Measurements from ENCODE around the gene RNF207.

Gene RNF207

DNA sequence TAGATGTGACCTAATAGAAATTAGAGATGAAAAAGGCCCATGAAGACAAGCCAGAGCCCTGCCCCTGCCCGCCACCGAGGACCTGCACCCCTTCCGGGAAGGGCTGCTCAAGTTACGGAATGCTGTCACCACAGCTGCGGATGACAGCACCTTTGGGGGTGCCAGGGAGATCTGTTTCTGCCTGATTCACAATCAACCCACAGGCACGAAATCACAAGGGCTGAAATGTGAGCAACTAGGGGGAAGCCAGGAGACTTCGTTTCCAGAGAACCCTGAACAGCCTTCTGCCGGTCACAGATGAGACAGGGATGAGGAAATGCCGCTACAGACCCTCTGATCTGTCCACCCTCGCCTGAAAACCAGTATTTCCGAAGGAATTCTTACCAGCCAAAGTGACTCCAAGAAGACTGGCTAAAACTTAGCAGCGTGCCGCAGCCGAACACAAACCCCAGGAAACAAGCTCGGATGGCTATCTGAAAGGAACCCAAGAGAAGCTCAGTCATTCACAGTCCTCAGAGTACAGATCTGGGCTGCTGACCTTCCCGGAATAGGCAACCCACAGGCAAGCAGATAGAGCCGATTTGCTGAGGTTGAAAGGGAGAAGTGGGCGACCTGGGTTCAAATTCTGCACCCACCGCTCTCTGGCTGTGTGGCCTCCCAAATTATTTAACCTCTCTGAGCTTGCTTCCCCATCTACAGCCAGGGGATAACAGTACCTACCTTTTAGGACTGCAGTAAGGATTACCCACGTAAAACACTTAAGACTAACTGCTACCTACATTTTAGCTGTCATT lies 28.8 kb downstream of the RNF207 start:
- TF ChIP-seq CTCF (conservative IDR thresholded peaks at IDR 0.05; ENCODE audit: control insufficient read depth, insufficient read depth, low read depth, low read length) = no peak
- peak; percentile 24 for DNase-seq (ENCODE audit: low read depth)
- H3K4me3 ChIP-seq (ENCODE audit: control insufficient read depth, low read depth, low read length) = peak overlapping the region; percentile 80

DNA sequence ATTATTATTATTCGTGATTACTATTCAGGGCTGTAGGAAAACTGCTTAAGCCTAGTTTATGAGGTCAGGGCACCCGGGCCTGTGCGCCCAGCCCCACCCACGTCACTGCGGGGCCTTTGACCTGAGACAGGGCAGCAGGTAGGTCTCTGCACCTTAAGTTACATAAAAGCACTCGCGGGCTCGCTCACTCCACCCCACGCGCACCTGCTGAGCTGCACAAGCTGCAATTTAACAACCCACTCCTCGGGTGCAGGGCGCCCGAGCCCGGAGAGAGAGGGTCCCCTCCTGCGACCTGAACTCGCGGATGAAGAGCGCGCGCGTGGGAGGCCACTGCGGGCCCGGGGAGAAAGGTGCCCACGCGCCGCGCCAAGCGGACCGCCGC lies 29.4 kb downstream of the RNF207 start:
- H3K4me3 ChIP-seq (ENCODE audit: control insufficient read depth, low read depth, low read length) = peak overlapping the region; percentile 80
- no peak for TF ChIP-seq CTCF (conservative IDR thresholded peaks at IDR 0.05; ENCODE audit: control insufficient read depth, insufficient read depth, low read depth, low read length)
- DNase-seq (ENCODE audit: low read depth) = no peak

DNA sequence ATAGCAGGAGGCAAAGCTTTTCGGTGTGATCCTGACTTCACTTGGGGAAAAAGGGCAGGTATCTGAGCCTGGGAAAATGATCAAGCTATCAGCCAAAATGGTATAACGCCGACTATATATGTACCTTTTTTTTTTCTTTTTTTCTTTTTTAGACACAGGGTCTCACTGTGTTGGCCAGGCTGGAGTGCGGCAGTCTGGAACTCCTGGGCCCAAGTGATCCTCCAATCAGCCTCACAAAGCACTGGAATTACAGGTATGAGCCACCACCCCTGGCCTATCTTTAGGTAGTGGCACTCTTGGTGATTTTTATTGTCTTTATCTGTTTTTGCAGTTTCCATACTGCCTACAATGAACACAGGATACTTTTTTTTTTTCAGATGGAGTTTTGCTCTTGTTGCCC lies 31.2 kb downstream of the RNF207 start:
- no peak overlapping the region for H3K4me3 ChIP-seq (ENCODE audit: control insufficient read depth, low read depth, low read length)
- DNase-seq (ENCODE audit: low read depth) = no peak
- no peak for TF ChIP-seq CTCF (conservative IDR thresholded peaks at IDR 0.05; ENCODE audit: control insufficient read depth, insufficient read depth, low read depth, low read length)

GRCh38 chr1:6239213-6239752 lies 33.4 kb downstream of the RNF207 start:
- no peak for DNase-seq (ENCODE audit: low read depth)
- no peak overlapping the region for H3K4me3 ChIP-seq (ENCODE audit: control insufficient read depth, low read depth, low read length)
- no peak for TF ChIP-seq CTCF (conservative IDR thresholded peaks at IDR 0.05; ENCODE audit: control insufficient read depth, insufficient read depth, low read depth, low read length)

DNA sequence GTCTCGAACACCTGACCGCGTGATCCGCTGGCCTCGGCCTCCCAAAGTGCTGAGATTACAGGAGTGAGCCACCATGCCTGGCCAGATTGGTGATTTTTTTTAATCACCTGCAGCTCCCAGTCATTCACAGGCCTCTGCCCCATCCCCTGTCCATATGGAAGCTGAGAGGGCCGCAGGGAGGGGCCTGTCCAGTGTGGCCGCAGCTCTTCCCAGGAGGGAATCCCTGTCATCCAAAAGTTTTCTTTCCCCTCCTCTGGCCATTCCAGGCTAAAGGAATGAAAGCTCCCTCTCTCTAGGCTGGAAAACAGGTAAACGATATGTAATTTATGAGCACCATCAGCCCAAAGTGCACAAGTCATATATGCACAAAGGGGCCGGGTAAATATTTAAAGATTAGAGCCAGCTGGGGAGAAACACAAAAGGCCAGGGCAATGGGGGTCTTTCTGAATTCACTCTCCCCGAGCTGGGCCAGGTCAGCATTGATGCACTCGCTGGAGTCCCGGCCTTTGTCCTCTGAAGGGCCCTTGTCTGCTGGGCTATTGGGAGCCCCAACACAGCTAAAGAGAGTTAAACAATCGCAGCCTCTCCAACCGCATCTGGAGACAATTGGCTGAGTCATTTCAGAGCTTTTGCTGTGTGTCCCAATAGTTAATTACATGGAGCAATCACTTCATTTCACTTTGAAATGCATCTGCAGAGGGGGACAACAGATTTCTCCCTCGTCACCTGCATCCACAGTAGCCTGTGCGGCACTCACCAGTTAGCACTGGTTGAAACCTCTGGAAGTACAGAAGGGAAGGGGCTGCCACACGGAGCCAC lies 34.2 kb downstream of the RNF207 start:
- TF ChIP-seq CTCF (conservative IDR thresholded peaks at IDR 0.05; ENCODE audit: control insufficient read depth, insufficient read depth, low read depth, low read length) = no peak
- peak; percentile 82 for DNase-seq (ENCODE audit: low read depth)
- no peak overlapping the region for H3K4me3 ChIP-seq (ENCODE audit: control insufficient read depth, low read depth, low read length)

DNA sequence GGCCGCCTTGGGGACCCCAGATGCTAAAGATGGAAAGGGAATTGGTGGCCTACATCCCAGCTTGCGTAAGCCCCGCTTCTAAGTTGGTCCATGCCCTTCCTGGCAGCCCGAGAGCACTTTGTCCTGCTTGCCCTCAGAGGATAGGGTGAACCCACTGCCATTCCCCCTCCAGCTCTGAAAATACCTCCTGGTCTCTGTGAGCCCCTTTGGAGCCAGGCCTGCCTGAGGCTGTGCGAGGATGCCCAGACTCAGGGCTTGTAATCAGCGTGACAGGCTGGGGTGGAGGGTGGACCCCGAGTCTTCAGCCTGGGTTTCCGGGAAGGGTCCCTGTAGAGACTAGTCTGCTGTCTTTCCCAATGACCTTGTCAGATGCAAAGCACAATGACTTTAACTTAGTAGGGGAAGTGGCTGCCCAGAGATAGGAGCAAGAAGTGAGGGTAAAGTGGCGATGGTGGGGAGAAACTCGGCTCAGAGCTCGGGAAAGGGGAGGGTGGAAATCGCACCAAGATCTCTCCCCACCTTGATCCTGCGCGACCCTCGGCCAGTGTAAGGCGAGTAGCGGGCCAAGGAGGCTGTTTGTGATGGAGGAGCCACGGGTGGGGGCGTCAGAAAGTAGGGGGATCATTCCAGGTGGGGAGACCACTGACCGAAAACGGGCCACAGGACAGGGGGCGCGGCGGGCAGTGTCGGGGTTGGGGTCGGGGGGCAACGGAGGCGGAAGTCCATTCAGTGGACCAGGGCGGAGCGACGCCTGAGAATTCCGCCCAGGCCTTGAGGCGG lies 35.4 kb downstream of the RNF207 start:
- H3K4me3 ChIP-seq (ENCODE audit: control insufficient read depth, low read depth, low read length) = no peak overlapping the region
- DNase-seq (ENCODE audit: low read depth) = no peak
- no peak for TF ChIP-seq CTCF (conservative IDR thresholded peaks at IDR 0.05; ENCODE audit: control insufficient read depth, insufficient read depth, low read depth, low read length)

All from fibroblast of mammary gland (primary cell).